HG03469 (cell line): ENCODE measurements around the gene DCST1.

Source experiments
- ATAC-seq: cut with Tn5 transposase; IDR thresholded peaks from one replicate; pipeline ENCODE4 v1.9.1; 2021; ENCODE audit warnings: mild to moderate bottlenecking, moderate library complexity, moderate number of reproducible peaks; ENCODE audit not compliant: unreplicated experiment

Gene DCST1

GRCh38 chr1:155030899-155031298 lies 2.7 kb upstream of the DCST1 start:
- no peak for ATAC-seq

DNA sequence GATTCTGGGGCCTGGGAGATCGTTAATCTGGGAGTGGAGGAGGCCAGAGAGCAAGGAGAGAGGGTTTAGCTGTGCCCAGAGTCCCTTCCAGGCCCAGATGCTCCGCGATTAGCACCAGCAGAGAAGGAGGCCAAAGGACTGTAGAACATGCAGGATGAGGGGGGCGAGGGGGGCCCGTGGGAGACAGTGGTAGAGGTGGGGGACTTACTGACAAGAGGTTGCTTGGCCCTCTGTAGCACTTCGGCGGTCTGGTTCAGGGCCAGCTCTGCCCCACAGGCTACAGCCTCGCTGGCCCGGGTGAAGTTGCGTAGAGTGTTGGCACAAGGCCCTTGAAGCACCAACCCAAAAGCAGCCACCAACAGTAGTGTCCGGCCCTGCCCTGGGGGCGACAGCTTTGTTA lies 738 bp upstream of the DCST1 start:
- no peak for ATAC-seq

DNA sequence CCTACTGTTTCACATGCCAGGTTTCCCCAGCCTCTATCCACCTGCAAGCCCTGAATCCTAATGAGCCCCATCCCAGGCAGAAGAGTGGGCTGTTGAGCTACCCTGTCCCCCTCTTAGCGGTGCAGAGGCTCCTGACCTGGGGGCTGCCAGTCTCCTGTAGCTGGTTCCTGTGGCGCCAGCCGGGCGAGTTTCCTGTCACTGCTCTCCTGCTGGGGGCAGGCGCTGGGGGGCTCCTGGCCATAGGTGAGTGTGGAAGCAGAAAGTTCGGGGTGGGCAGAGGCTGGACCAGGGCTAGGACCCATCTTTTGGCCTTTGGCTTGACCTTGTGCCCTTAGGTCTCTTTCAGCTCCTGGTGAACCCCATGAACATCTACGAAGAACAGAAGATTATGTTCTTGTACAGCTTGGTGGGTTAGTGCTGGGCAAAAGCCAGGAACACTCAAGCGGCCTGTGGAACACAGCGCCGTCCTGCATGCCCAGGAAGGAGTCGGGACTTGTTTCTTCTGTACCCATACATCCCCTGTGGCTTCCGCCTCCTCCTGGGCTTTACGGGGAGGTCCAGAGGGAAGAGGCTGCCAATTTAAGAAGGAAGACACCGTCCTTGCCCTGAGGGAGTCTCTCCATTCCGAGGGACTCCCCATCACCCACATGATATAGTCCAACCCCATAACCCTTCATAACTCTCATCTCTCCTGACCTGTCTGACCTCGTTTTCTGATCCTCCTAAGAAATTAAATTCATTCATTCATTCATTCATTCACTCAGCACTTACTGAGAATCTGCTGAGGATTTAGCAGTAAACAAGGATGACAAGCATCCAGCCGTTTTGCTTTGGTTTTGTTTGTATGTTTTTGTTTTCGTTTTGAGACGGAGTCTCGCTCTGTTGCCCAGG lies 939 bp downstream of the DCST1 start:
- ATAC-seq, result no peak

- ATAC-seq, result no peak
These were observed 2.3 kb downstream of the DCST1 start for GRCh38 chr1:155035936-155036335.

- no peak for ATAC-seq
These were observed 3.4 kb downstream of the DCST1 start for GRCh38 chr1:155037043-155037442.

- ATAC-seq, result no peak
These were observed 4.3 kb downstream of the DCST1 start for GRCh38 chr1:155037851-155038441.

- ATAC-seq, result no peak
These were observed 5.1 kb downstream of the DCST1 start for GRCh38 chr1:155038602-155039307.

DNA sequence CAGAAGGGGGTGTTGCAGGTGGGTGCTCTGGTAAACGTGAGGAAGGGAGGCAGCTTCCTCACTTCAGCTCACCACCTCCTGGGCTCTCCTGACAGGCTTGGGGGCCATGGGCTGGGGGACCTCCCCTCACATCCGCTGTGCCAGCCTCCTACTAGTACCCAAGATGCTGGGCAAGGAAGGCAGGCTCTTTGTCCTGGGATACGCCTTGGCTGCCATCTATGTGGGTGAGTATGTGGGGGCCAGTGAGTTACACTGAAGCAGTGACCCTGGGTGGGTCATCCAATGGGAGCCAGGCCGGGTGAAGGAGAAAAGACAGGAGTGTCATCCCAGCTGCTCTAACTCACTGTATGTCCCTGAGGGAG lies 5.7 kb downstream of the DCST1 start:
- ATAC-seq, result no peak

- no peak for ATAC-seq
These were observed 6.9 kb downstream of the DCST1 start for GRCh38 chr1:155040358-155041093.

- ATAC-seq, result no peak
These were observed 9.2 kb downstream of the DCST1 start for GRCh38 chr1:155042789-155043188.

GRCh38 chr1:155043301-155043702 lies 9.7 kb downstream of the DCST1 start:
- ATAC-seq, result no peak

DNA sequence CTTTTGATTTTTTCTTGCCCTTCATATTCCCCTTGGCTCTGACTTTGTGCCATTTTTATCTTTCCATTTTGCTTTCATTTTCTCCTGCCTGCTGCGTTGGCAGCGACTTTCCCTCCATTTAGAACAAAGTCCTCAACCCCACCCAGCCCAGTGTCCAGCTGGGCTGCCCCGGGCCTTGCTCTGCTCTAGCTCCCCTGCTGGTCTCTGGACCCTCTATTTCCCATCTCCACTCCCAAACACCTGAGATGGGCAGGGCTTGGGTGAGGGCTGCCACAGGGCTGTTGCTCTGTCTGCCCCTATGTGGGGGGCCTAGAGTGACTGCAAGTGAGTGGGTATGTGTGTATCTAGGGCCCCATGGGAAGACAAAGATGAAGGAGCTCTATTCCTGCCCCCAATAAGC lies 10.2 kb downstream of the DCST1 start:
- no peak for ATAC-seq

- ATAC-seq, result no peak
These were observed 10.7 kb downstream of the DCST1 start for GRCh38 chr1:155044365-155044764.

- no peak for ATAC-seq
These were observed 11.4 kb downstream of the DCST1 start for GRCh38 chr1:155044812-155045657.

GRCh38 chr1:155048449-155049334 lies 15.1 kb downstream of the DCST1 start:
- ATAC-seq, result no peak

- no peak for ATAC-seq
These were observed 16.3 kb downstream of the DCST1 start for GRCh38 chr1:155049651-155050559.

DNA sequence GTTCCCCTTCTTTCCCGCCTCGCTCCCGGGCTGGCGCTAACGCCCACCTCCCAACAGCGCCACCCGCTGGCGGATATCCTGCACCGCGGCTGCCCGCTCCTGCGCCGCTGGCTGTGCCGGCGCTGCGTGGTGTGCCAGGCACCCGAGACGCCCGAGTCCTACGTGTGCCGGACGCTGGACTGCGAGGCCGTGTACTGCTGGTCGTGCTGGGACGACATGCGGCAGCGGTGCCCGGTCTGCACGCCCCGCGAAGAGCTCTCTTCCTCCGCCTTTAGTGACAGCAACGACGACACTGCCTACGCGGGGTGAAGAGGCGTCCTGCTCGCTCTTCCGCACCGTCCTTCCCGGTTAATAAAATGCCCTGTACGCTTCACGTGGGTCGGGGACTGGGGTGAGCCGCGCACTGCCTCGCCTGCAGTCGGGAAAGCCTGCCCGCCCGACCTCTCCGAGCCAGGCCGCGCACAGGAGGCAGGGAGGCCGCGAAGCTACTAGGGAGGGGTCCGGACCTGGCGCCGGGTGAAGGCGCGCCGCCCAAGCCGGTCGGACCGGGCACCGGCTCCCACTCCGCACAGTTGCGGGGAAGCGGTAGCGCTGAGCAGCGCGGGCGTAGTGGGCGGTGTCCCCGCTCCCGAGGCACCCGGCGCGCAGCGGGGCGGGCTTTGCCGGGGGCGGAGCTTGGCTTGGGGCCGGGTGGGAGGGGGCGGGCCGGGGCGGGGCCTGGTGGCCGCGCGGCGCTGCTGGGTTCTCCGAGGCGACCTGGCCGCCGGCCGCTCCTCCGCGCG lies 17.1 kb downstream of the DCST1 start, which contains the start of gene ADAM15:
TSS of gene ADAM15 (plus strand) at position 757 of the 782 bp plus-strand sequence. CDS start 71 bp downstream, outside the sequence.
- peak; percentile 45 for ATAC-seq
